GM18861 (cell line): ENCODE results near the gene SLC39A11.
"Not testable (repeated sequence)": the region's sequence is repeated elsewhere in the genome, so short reads cannot be mapped to it uniquely, and the experiment has no call there.

Experiments
- ATAC-seq: cut with Tn5 transposase; IDR thresholded peaks from one replicate; pipeline ENCODE4 v1.9.1; 2021; ENCODE audit not compliant: unreplicated experiment

Gene SLC39A11

GRCh38 chr17:73111386-73111785 is 18.9 kb upstream of the SLC39A11 start:
- ATAC-seq, result no peak

DNA sequence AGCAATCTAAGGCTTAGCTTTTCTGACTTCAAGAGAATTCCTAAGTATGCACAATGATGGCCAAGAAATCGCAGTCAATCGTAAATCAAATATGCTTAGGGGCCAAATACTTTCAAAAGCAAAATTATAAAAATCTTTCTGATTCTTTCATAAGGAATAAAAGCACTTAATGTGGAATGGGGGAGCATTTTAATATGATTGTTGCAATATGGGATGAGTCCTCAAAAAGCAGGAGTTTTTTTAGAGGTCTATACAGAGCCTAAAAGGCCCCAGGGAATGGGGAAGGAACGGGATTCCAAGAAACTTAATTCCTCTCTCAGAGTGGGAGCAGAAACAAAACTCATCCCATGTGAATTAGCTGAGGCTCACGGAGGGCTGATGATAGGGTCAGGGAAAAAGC is 14.7 kb upstream of the SLC39A11 start:
- ATAC-seq, result no peak

DNA sequence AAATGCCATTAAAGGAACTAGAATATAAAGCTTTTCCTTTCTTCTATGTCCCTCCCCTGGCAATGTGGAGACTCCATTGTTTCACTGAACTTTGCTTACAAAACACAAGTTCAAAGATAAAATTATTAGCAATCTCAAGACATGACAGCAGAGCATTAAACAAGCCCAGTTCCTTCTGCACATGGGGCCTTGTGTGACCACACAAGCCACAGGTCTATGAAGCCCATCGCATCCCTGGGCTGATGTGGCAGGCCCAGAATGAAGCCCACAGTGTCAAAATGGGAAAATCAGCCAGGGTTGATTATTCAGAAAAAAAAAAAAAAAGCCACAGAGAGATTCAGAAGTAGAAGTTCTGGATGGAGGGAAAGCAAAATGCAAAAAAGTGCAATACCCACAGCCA is 12.9 kb upstream of the SLC39A11 start:
- no peak for ATAC-seq

GRCh38 chr17:73104450-73104849 is 12.0 kb upstream of the SLC39A11 start:
- ATAC-seq, result no peak

DNA sequence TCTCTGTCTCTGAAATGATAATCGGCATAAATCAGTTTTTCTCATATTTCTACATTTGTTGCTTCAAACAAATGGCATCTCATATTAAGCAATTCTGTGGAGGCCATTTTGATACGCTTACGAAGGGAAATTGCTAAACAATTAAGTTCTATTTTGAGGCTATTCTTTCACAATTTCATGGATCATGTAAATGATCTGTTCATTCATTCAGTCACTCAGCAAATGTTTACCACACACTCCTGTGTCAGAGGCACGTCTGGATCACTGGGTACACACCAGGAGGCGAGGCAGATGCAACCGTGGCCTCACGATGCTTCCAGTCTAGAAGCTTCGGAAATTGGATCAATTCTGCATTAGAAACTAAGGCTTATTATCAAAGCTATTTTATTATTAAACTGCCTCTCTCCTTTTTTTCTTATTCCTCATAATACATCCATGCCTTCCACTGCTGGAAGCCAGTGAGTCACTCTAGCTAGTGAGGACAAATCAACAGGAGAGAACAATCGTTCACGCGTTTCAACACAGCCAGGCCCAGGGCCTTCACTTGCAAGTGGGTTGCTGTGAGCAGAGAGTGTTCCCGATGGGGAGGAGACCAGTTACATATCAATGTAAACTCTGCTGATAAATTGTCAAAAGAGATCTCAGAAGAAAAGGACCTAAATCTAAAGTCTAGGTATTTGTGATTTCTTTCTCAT is 11.3 kb upstream of the SLC39A11 start:
- no peak for ATAC-seq

GRCh38 chr17:73101031-73101430 is 8.5 kb upstream of the SLC39A11 start:
- ATAC-seq, result no peak

GRCh38 chr17:73100363-73100762 is 7.9 kb upstream of the SLC39A11 start:
- ATAC-seq, result no peak

DNA sequence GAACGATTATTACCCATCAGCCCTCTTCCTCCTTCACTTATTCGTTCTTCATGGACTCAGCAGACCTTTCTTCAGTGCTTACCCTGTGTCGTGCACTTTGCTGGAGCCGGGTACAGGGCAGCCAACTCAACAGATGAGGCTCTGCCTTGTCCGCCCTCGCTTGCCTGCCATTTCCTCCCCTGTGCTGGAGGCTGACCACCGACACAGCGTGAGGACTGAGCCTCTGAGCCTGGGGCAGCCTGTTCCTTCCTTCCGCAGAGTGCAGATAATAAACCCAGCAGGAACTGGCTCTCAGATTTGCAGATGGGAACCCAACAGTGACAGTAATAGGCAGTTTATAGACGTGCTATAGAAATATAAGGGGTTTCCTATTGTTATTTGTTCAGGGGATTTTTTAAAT is 7.0 kb upstream of the SLC39A11 start:
- ATAC-seq, result no peak

DNA sequence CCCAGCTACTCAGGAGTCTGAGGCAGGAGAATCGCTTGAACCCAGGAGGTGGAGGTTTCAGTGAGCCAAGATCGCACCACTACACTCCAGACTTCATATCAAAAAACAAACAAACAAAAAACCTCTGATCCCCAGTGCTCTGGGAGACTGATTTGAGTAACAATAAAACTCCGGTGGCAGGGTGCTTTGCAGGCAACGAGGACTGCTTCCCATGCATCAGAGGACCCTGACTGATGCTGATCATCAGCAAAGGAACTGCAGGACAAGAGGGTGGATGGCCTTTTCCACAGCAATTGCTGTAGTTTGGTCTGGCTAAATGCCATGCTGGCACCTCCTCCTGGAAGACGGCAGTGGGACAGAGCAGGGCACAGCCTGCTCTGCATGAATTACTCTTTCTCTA is 6.4 kb upstream of the SLC39A11 start:
- ATAC-seq, result no peak

GRCh38 chr17:73097973-73098765 is 5.7 kb upstream of the SLC39A11 start:
- ATAC-seq, result not testable (repeated sequence)

DNA sequence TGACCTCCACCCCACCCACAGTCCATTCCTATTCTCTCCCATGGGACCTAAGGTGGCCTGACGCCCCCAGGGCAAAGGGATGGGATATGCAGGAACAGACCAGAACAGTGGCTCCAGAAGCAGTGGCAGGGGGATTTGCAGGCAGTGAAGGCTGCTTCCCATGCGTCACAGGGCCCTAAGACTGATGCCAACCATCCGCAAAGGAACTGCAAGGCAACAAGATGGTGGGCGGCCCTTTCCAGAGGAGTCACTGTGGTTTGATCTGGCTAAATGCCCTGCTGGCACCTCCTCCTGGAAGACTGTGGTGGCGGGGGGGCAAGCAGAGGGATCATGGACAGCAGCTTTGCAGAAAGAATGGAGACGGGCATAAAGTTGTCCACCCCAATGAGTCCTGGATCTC is 4.4 kb upstream of the SLC39A11 start:
- ATAC-seq, result no peak

GRCh38 chr17:73096211-73096610 is 3.7 kb upstream of the SLC39A11 start:
- ATAC-seq, result no peak

DNA sequence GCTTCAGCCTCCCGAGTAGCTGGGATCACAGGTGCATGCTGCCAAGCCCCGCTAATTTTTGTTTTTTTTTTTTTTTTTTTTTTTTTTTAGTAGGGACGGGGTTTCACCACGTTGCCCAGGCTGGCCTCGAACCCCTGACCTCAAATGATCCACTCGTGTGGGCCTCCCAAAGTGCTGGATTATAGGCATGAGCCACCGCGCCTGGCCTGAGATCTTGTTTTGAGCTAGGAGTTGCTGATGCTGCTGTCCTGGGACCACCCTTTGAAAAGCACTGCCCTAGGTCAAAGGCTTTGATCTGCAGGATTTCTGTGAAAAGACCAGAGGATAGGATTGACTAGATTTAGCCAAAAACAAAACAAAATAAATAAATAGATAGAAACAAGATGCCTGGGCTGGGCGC is 798 bp upstream of the SLC39A11 start:
- ATAC-seq, result no peak

GRCh38 chr17:73091770-73092522 is 542 bp downstream of the SLC39A11 start:
- no peak for ATAC-seq

GRCh38 chr17:73091410-73091769 is 1.1 kb downstream of the SLC39A11 start:
- no peak for ATAC-seq

- no peak for ATAC-seq
Measured at GRCh38 chr17:73090396-73091202, 1.9 kb downstream of the SLC39A11 start.

- ATAC-seq, result no peak
Measured at GRCh38 chr17:73089322-73090317, 2.9 kb downstream of the SLC39A11 start.

DNA sequence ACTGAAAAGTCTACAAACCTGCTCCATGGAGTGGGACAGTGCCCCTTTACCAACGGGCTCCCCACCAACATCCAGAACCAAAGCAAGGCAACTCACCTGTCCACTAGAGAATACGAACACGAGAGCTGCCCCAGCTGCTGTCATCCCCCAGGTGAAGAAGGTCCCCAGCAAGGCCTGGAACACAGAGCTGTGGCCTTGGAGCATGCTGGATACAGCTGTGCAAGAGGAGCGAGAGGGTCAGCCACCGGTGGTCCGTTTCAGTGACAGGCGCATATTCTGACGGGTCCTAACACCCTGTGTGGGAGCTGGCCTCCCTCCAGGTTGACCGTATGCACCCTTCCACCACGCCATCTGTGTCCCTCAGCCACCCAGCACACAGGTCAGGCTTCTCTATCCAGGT is 3.9 kb downstream of the SLC39A11 start:
- no peak for ATAC-seq

- no peak for ATAC-seq
Measured at GRCh38 chr17:73083432-73083831, 9.1 kb downstream of the SLC39A11 start.

GRCh38 chr17:73074566-73074965 is 17.9 kb downstream of the SLC39A11 start:
- no peak for ATAC-seq
